Measurements from ENCODE around the gene PRICKLE1. TPM values are rescaled to one million over a fixed set of nuclear protein-coding genes. Genes with fewer than 3 reads are reported as not detected.

PRICKLE1 gene
- total and polyA plus RNA-seq, 10 of the 15 experiments (the other 5 are each of a cell fraction or from before 2014, with no cell fraction given), result 0.47 to 2.8 (median 0.86) TPM

DNA sequence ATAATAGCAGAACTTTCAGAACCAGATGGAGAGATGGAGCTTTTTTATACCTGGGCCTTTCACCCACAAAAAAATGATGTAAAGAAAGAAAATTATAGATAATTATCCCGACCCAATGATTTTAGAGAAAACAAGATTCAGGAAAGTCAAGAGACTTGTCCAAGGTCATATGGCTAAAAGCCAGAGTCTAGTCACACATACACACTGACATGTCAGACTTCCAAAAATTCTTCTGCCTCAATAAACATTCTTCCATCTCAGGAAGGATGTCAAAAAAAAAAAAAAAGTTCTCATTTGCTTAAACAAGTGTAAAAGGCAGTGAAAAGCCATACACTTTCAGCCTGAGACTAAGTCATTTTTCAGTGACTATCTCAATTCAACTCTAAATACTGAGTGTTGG, 116.0 kb downstream of the PRICKLE1 start:
- TF ChIP-seq MYB (IDR thresholded peaks at IDR 0.05; ENCODE audit: borderline replicate concordance, low read depth, low read length) (no peak), TCF12 (IDR thresholded peaks at IDR 0.05; ENCODE audit: low read depth, low read length) (no peak), CREB1 (IDR thresholded peaks at IDR 0.05; ENCODE audit: low read depth) (no peak), RAD21 (IDR thresholded peaks at IDR 0.05; ENCODE audit: insufficient read depth, low read depth, low read length) (no peak), PAX5 (IDR thresholded peaks at IDR 0.05; ENCODE audit: borderline replicate concordance, low read depth, low read length) (no peak), KDM1A (IDR thresholded peaks at IDR 0.05; ENCODE audit: borderline replicate concordance) (no peak), BACH1 (IDR thresholded peaks at IDR 0.05; ENCODE audit: borderline replicate concordance) (no peak)
- TF ChIP-seq, protein P1, sequence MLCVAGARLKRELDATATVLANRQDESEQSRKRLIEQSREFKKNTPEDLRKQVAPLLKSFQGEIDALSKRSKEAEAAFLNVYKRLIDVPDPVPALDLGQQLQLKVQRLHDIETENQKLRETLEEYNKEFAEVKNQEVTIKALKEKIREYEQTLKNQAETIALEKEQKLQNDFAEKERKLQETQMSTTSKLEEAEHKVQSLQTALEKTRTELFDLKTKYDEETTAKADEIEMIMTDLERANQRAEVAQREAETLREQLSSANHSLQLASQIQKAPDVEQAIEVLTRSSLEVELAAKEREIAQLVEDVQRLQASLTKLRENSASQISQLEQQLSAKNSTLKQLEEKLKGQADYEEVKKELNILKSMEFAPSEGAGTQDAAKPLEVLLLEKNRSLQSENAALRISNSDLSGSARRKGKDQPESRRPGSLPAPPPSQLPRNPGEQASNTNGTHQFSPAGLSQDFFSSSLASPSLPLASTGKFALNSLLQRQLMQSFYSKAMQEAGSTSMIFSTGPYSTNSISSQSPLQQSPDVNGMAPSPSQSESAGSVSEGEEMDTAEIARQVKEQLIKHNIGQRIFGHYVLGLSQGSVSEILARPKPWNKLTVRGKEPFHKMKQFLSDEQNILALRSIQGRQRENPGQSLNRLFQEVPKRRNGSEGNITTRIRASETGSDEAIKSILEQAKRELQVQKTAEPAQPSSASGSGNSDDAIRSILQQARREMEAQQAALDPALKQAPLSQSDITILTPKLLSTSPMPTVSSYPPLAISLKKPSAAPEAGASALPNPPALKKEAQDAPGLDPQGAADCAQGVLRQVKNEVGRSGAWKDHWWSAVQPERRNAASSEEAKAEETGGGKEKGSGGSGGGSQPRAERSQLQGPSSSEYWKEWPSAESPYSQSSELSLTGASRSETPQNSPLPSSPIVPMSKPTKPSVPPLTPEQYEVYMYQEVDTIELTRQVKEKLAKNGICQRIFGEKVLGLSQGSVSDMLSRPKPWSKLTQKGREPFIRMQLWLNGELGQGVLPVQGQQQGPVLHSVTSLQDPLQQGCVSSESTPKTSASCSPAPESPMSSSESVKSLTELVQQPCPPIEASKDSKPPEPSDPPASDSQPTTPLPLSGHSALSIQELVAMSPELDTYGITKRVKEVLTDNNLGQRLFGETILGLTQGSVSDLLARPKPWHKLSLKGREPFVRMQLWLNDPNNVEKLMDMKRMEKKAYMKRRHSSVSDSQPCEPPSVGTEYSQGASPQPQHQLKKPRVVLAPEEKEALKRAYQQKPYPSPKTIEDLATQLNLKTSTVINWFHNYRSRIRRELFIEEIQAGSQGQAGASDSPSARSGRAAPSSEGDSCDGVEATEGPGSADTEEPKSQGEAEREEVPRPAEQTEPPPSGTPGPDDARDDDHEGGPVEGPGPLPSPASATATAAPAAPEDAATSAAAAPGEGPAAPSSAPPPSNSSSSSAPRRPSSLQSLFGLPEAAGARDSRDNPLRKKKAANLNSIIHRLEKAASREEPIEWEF (IDR thresholded peaks at IDR 0.05; ENCODE audit: insufficient replicate concordance, low read depth, low read length), result no peak
- TF ChIP-seq, protein P2, sequence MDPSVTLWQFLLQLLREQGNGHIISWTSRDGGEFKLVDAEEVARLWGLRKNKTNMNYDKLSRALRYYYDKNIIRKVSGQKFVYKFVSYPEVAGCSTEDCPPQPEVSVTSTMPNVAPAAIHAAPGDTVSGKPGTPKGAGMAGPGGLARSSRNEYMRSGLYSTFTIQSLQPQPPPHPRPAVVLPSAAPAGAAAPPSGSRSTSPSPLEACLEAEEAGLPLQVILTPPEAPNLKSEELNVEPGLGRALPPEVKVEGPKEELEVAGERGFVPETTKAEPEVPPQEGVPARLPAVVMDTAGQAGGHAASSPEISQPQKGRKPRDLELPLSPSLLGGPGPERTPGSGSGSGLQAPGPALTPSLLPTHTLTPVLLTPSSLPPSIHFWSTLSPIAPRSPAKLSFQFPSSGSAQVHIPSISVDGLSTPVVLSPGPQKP (IDR thresholded peaks at IDR 0.05; ENCODE audit: low read depth, low read length), result no peak
- in situ Hi-C loops (cut with MboI), result no loop called here

More for the DNA sequence above, 116.0 kb downstream of the PRICKLE1 start:
- RAD21 ChIA-PET (ENCODE audit: unreplicated experiment), result no interaction called here
- Histone ChIP-seq H3K4me2 (ENCODE audit: control insufficient read depth, insufficient read depth) (no peak overlapping the region), H3K4me1 (ENCODE audit: control insufficient read depth, insufficient read depth, low read length) (peaks cover 25% of the 10 kb centered on the region), H3K9me3 (replicated peaks; ENCODE audit: control insufficient read depth, insufficient read depth, low read length) (no peaks in the 10 kb centered on the region), H3K9ac (ENCODE audit: control insufficient read depth, insufficient read depth, low read length) (no peak overlapping the region), H3K4me3 (no peak overlapping the region), H2AFZ (ENCODE audit: control insufficient read depth, low read depth, low read length) (no peak overlapping the region), H4K20me1 (ENCODE audit: control insufficient read depth, insufficient read depth) (no peaks in the 10 kb centered on the region), H3K27ac (ENCODE audit: control insufficient read depth, insufficient read depth) (no peak overlapping the region), H3K36me3 (ENCODE audit: control insufficient read depth in 2 of 2, insufficient read depth in 2 of 2, low read length in 1 of 2) (no peaks in the 10 kb centered on the region), H3K79me2 (ENCODE audit: control insufficient read depth, insufficient read depth, low read length) (no peaks in the 10 kb centered on the region), H3K27me3 (replicated peaks in 1 of 2; ENCODE audit: control insufficient read depth in 2 of 2, insufficient read depth in 2 of 2, low read length in 1 of 2) (no peaks in the 10 kb centered on the region)
- 33% methylated on average over 1 of the region's 1 CpG for WGBS (ENCODE audit: insufficient coverage, insufficient replicate concordance, low lambda C conversion rate, missing lambda C conversion rate)
- no TSS peak for BruUV-seq (replicated peaks)
- no peak for FAIRE-seq
- intact Hi-C loops (cut with micrococcal nuclease; ENCODE audit: unreplicated experiment), result no loop called here
- no peak for DNase-seq (ENCODE audit: low read depth, low spot score)
- CTCF ChIA-PET, result interaction anchor here (1.6 to 11.4 kb wide), 2 partner anchors 9 to 101 kb away, joined by 7 to 87 read pairs; no protein-coding TSS in a partner anchor
- SMC1A ChIA-PET (ENCODE audit: uncharacterized antibody, unreplicated experiment), result interaction anchor here (1.1 to 6.4 kb wide), 3 partner anchors 7 to 808 kb away, joined by 3 to 26 read pairs (median 4); no protein-coding TSS in a partner anchor
- POLR2A ChIA-PET, result no interaction called here
- no peak for ATAC-seq

Measured in GM12878 (cell line).